PFSK-1 (cell line): ENCODE data around the gene CPNE9.

Experiments
- POLR2AphosphoS5 ChIP-seq: IDR thresholded peaks from 2 replicates; pipeline ENCODE4 v1.6.1; 2012; ENCODE audit warnings: low read depth, mild to moderate bottlenecking, control low read depth, low read length, moderate library complexity
- SIN3A ChIP-seq: IDR thresholded peaks from 2 replicates; pipeline ENCODE4 v1.6.1; 2012; ENCODE audit warnings: mild to moderate bottlenecking, low read length, moderate library complexity, borderline replicate concordance; ENCODE audit not compliant: insufficient read depth
- TAF1 ChIP-seq: IDR thresholded peaks from 2 replicates; pipeline ENCODE4 v1.6.1; 2012; ENCODE audit warnings: low read length, control low read depth, borderline replicate concordance; ENCODE audit not compliant: insufficient read depth
- TF ChIP-seq, protein P1 (sequence below), 2 experiments: IDR thresholded peaks; 2 replicates each; pipeline versions ENCODE4 v1.6.1 to v1.8.0; 2011 to 2012; ENCODE audit warnings: low read depth in 2 of 2, low read length in 2 of 2, control low read depth in 1 of 2, inconsistent platforms in 1 of 2, mild to moderate bottlenecking in 1 of 2, moderate library complexity in 1 of 2; ENCODE audit not compliant: insufficient read depth in 1 of 2

DNA sequence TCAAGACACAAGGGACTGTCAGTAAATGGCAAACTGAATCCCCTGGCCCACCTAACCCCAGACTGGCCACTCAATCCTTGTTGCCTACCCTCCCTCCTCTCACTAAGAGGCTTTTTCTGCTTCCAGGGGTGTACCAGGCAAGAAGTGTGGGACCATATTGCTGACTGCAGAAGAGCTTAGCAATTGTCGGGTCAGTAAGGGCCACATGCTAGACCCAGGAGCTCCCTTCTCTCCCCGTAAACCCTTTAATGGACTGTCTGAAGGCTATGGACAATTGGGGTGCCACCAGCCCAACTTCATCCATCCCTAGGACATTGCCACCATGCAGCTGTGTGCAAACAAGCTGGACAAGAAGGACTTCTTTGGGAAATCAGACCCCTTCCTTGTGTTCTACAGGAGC lies 8.8 kb downstream of the CPNE9 start:
- TF ChIP-seq TAF1: no peak
- TF ChIP-seq SIN3A: no peak
- TF ChIP-seq POLR2AphosphoS5: no peak
- TF ChIP-seq, protein P1, sequence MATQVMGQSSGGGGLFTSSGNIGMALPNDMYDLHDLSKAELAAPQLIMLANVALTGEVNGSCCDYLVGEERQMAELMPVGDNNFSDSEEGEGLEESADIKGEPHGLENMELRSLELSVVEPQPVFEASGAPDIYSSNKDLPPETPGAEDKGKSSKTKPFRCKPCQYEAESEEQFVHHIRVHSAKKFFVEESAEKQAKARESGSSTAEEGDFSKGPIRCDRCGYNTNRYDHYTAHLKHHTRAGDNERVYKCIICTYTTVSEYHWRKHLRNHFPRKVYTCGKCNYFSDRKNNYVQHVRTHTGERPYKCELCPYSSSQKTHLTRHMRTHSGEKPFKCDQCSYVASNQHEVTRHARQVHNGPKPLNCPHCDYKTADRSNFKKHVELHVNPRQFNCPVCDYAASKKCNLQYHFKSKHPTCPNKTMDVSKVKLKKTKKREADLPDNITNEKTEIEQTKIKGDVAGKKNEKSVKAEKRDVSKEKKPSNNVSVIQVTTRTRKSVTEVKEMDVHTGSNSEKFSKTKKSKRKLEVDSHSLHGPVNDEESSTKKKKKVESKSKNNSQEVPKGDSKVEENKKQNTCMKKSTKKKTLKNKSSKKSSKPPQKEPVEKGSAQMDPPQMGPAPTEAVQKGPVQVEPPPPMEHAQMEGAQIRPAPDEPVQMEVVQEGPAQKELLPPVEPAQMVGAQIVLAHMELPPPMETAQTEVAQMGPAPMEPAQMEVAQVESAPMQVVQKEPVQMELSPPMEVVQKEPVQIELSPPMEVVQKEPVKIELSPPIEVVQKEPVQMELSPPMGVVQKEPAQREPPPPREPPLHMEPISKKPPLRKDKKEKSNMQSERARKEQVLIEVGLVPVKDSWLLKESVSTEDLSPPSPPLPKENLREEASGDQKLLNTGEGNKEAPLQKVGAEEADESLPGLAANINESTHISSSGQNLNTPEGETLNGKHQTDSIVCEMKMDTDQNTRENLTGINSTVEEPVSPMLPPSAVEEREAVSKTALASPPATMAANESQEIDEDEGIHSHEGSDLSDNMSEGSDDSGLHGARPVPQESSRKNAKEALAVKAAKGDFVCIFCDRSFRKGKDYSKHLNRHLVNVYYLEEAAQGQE (IDR thresholded peaks at IDR 0.05; ENCODE audit: insufficient read depth in 1 of 2, low read depth in 2 of 2, low read length in 2 of 2): no peak
